Measurements from ENCODE around the gene DOCK2. TPM values are rescaled to one million over a fixed set of nuclear protein-coding genes. Genes with fewer than 3 reads are reported as not detected.

DOCK2 gene
- total and polyA plus RNA-seq, 3 donors from 2014 or later = 6.8 to 8.9 (median 7.3) TPM

- no peaks in the 10 kb centered on the region for H3K4me1 ChIP-seq
- H3K27ac ChIP-seq = no peak overlapping the region
- H3K27me3 ChIP-seq = no peaks in the 10 kb centered on the region
- no peaks in the 10 kb centered on the region for H3K9me3 ChIP-seq
- intact Hi-C loops (cut with DNase I; ENCODE audit: low total_unique reads) = no loop called here
- no peaks in the 10 kb centered on the region for H3K36me3 ChIP-seq (ENCODE audit: low read depth, missing control alignments)
- 92 to 93% methylated on average over 8 of the region's 8 CpGs for WGBS, 2 donors
- no peak for DNase-seq
- H3K4me3 ChIP-seq = no peak overlapping the region
- TF ChIP-seq, protein P1, sequence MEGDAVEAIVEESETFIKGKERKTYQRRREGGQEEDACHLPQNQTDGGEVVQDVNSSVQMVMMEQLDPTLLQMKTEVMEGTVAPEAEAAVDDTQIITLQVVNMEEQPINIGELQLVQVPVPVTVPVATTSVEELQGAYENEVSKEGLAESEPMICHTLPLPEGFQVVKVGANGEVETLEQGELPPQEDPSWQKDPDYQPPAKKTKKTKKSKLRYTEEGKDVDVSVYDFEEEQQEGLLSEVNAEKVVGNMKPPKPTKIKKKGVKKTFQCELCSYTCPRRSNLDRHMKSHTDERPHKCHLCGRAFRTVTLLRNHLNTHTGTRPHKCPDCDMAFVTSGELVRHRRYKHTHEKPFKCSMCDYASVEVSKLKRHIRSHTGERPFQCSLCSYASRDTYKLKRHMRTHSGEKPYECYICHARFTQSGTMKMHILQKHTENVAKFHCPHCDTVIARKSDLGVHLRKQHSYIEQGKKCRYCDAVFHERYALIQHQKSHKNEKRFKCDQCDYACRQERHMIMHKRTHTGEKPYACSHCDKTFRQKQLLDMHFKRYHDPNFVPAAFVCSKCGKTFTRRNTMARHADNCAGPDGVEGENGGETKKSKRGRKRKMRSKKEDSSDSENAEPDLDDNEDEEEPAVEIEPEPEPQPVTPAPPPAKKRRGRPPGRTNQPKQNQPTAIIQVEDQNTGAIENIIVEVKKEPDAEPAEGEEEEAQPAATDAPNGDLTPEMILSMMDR (IDR thresholded peaks at IDR 0.05) = no peak
- TF ChIP-seq POLR2A (IDR thresholded peaks at IDR 0.05) = no peak
Measured at GRCh38 chr5:170025853-170026252, 388.8 kb downstream of the DOCK2 start.

DNA sequence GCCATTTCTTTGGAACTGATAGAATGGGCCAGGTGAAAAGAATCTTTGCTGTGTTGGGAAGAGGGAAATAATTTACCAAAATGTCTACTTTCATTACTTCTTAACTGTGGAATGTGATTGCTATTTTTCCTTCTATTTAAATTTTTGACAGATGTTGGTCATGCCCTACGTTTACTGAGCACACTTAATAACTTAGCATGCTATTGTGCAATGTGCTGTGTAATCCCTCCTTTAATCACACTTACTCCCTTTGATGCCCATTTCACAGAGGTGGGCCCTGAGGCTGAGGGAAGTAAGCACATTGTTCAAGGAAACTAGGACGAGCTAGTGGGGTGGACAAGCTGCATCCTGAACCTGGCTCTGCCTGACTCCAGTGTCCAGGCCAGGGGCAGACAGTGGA is 391.0 kb downstream of the DOCK2 start:
- 71 to 89% methylated on average over 2 of the region's 2 CpGs for WGBS, 2 donors
- intact Hi-C loops (cut with DNase I; ENCODE audit: low total_unique reads) = no loop called here

GRCh38 chr5:170034231-170034630 is 397.2 kb downstream of the DOCK2 start:
- Histone ChIP-seq H3K9me3 (no peaks in the 10 kb centered on the region), H3K27ac (no peak overlapping the region), H3K4me1 (no peaks in the 10 kb centered on the region), H3K4me3 (no peak overlapping the region), H3K36me3 (ENCODE audit: low read depth, missing control alignments) (no peaks in the 10 kb centered on the region), H3K27me3 (no peaks in the 10 kb centered on the region)
- DNase-seq = no peak
- no peak for TF ChIP-seq POLR2A (IDR thresholded peaks at IDR 0.05)
- intact Hi-C loops (cut with DNase I; ENCODE audit: low total_unique reads) = no loop called here
- 82 to 91% methylated on average over 5 to 10 of the region's 10 CpGs for WGBS, 2 donors

More for the DNA sequence above, 391.0 kb downstream of the DOCK2 start:
- no peak for TF ChIP-seq POLR2A (IDR thresholded peaks at IDR 0.05)
- TF ChIP-seq, protein P1 (IDR thresholded peaks at IDR 0.05) = no peak
- no peaks in the 10 kb centered on the region for H3K4me1 ChIP-seq
- no peak overlapping the region for H3K27ac ChIP-seq
- no peaks in the 10 kb centered on the region for H3K9me3 ChIP-seq
- H3K36me3 ChIP-seq (ENCODE audit: low read depth, missing control alignments) = no peaks in the 10 kb centered on the region
- no peak overlapping the region for H3K4me3 ChIP-seq
- no peak for DNase-seq
- no peaks in the 10 kb centered on the region for H3K27me3 ChIP-seq

DNA sequence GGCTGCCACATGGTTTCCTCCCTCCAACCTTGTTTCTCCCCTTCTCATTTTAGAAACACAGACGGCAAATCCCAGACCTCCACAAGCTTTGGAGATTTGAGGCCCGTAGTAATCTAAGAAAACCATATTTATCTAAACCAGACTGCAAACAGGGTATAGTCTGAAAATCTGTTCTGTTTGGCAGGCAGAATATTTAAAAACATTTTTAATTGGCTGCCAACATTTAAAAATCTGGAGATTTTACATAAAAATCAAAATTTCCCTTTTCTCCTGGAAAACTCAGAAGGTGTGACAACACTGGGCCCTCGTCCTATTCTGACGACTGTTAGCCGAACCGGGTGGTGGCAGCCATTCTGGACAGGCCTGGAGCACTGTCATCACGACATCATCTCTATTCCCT is 401.2 kb downstream of the DOCK2 start:
- DNase-seq = no peak
- Histone ChIP-seq H3K27me3 (no peaks in the 10 kb centered on the region), H3K4me3 (no peak overlapping the region), H3K27ac (no peak overlapping the region), H3K4me1 (no peaks in the 10 kb centered on the region), H3K36me3 (ENCODE audit: low read depth, missing control alignments) (no peaks in the 10 kb centered on the region), H3K9me3 (no peaks in the 10 kb centered on the region)
- intact Hi-C loops (cut with DNase I; ENCODE audit: low total_unique reads) = no loop called here
- WGBS, 2 donors = 94 to 95% methylated on average over 7 of the region's 7 CpGs
- no peak for TF ChIP-seq POLR2A (IDR thresholded peaks at IDR 0.05)
- TF ChIP-seq, protein P1 (IDR thresholded peaks at IDR 0.05) = no peak

GRCh38 chr5:170039830-170040229 is 402.8 kb downstream of the DOCK2 start:
- DNase-seq = no peak
- TF ChIP-seq, protein P1 (IDR thresholded peaks at IDR 0.05) = no peak
- TF ChIP-seq POLR2A (IDR thresholded peaks at IDR 0.05) = no peak
- 88 to 90% methylated on average over 3 of the region's 3 CpGs for WGBS, 2 donors
- no peaks in the 10 kb centered on the region for H3K4me1 ChIP-seq
- intact Hi-C loops (cut with DNase I; ENCODE audit: low total_unique reads) = no loop called here
- H3K9me3 ChIP-seq = no peaks in the 10 kb centered on the region
- H3K4me3 ChIP-seq = no peak overlapping the region
- no peak overlapping the region for H3K27ac ChIP-seq
- H3K27me3 ChIP-seq = no peaks in the 10 kb centered on the region
- no peaks in the 10 kb centered on the region for H3K36me3 ChIP-seq (ENCODE audit: low read depth, missing control alignments)
